ENCODE measurements around the gene RASD2. TPM values are rescaled to one million over a fixed set of nuclear protein-coding genes. Genes with fewer than 3 reads are reported as not detected.

The RASD2 gene
- total RNA-seq, 1 donor from 2014 or later: 0.27 TPM

GRCh38 chr22:35525687-35526332 is 14.8 kb upstream of the RASD2 start:
- H3K4me3 Mint-ChIP-seq (ENCODE audit: unreplicated experiment): no peak overlapping the region
- H3K4me1 Mint-ChIP-seq (ENCODE audit: low read depth): no peaks in the 10 kb centered on the region
- peaks cover 20% of the 10 kb centered on the region for H3K27me3 Mint-ChIP-seq (ENCODE audit: low read depth)
- TF ChIP-seq, protein P1, sequence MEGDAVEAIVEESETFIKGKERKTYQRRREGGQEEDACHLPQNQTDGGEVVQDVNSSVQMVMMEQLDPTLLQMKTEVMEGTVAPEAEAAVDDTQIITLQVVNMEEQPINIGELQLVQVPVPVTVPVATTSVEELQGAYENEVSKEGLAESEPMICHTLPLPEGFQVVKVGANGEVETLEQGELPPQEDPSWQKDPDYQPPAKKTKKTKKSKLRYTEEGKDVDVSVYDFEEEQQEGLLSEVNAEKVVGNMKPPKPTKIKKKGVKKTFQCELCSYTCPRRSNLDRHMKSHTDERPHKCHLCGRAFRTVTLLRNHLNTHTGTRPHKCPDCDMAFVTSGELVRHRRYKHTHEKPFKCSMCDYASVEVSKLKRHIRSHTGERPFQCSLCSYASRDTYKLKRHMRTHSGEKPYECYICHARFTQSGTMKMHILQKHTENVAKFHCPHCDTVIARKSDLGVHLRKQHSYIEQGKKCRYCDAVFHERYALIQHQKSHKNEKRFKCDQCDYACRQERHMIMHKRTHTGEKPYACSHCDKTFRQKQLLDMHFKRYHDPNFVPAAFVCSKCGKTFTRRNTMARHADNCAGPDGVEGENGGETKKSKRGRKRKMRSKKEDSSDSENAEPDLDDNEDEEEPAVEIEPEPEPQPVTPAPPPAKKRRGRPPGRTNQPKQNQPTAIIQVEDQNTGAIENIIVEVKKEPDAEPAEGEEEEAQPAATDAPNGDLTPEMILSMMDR (IDR thresholded peaks at IDR 0.05): no peak
- no peak overlapping the region for H3K27ac Mint-ChIP-seq (ENCODE audit: unreplicated experiment)
- no peak for DNase-seq (ENCODE audit: low spot score)
- peaks cover 4% of the 10 kb centered on the region for H3K9me3 Mint-ChIP-seq (ENCODE audit: low read depth)
- peaks cover 1% of the 10 kb centered on the region for H3K36me3 Mint-ChIP-seq (ENCODE audit: low read depth)

DNA sequence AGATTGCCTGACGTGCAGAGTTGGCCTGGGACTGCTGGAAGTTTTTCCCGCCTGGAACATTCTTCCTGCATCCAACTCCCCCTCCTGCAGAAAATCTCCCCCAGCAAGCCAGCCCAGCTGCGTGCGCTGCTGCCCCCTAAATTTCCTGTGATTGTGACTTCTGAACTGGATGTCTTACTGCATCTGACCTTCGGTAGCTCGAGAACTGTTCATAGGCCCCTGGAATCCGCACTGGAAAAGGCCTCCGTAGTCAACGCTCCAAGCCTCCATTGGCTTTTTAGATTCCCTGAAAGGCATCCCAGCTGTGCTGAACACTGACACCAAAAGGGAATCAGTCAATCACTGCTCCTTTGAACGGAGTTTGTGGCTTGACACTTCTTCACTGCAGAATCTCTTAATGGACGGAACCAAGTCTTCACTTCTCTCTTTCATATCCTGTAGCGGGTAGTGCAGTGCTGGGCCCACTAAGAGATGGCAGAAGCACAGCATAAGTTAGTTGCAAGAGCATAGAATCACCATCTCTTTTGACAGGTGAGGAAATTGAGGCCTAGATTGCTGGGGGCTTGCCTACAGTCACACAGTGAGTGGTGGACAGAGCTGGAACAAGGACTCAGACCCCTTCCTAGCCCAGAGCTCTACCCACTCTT is 14.2 kb upstream of the RASD2 start:
- no peaks in the 10 kb centered on the region for H3K4me1 Mint-ChIP-seq (ENCODE audit: low read depth)
- H3K4me3 Mint-ChIP-seq (ENCODE audit: unreplicated experiment): no peak overlapping the region
- H3K27me3 Mint-ChIP-seq (ENCODE audit: low read depth): peaks cover 17% of the 10 kb centered on the region
- TF ChIP-seq, protein P1 (IDR thresholded peaks at IDR 0.05): no peak
- peaks cover 1% of the 10 kb centered on the region for H3K36me3 Mint-ChIP-seq (ENCODE audit: low read depth)
- no peak overlapping the region for H3K27ac Mint-ChIP-seq (ENCODE audit: unreplicated experiment)
- H3K9me3 Mint-ChIP-seq (ENCODE audit: low read depth): peaks cover 4% of the 10 kb centered on the region
- no peak for DNase-seq (ENCODE audit: low spot score)

DNA sequence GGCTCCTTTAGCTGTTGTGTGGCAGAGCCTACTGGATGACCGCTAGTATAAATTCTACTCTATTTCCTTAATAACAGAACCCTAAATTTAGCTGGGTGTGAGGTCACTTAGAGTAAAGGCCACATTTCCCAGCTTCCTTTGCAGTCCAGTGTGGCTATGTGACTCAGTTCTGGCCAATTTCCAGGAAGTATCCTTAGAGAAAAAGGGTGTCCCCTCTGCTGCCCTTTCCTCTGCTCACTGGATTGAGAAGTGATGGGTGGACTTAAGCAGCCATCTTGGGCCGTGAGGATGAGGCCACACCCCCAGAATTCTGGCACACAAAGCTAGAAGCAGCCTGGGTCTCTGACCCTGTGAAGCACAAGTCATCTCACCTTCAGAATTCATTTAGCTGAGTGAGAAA is 11.7 kb upstream of the RASD2 start:
- H3K4me3 Mint-ChIP-seq (ENCODE audit: unreplicated experiment): no peak overlapping the region
- H3K27ac Mint-ChIP-seq (ENCODE audit: unreplicated experiment): no peak overlapping the region
- H3K36me3 Mint-ChIP-seq (ENCODE audit: low read depth): peaks cover 1% of the 10 kb centered on the region
- no peak for DNase-seq (ENCODE audit: low spot score)
- no peaks in the 10 kb centered on the region for H3K27me3 Mint-ChIP-seq (ENCODE audit: low read depth)
- TF ChIP-seq, protein P1 (IDR thresholded peaks at IDR 0.05): no peak
- H3K9me3 Mint-ChIP-seq (ENCODE audit: low read depth): peaks cover 4% of the 10 kb centered on the region
- H3K4me1 Mint-ChIP-seq (ENCODE audit: low read depth): no peaks in the 10 kb centered on the region

DNA sequence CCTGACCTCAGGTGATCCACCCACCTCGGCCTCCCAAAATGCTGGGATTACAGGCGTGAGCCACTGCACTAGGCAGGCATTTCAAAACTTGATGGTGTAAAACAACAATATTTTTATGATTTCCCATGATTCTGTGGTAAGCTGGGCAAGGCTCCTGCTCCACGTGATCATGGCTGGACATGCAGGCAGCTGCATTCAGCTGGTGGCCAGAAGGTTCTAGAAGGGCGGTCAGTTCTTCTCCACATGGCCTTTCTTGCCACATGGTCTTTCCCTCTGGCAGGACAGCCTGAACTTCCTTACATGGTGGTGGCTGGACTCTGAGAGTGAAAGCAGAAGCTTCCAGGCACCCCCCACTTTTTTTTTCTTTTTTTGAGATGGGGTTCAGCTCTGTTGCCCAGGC is 9.9 kb upstream of the RASD2 start:
- Mint-ChIP-seq H3K4me3 (ENCODE audit: unreplicated experiment) (no peak overlapping the region), H3K36me3 (ENCODE audit: low read depth) (peaks cover 1% of the 10 kb centered on the region), H3K27me3 (ENCODE audit: low read depth) (peaks cover 6% of the 10 kb centered on the region), H3K9me3 (ENCODE audit: low read depth) (peaks cover 4% of the 10 kb centered on the region), H3K4me1 (ENCODE audit: low read depth) (no peaks in the 10 kb centered on the region), H3K27ac (ENCODE audit: unreplicated experiment) (no peak overlapping the region)
- TF ChIP-seq, protein P1 (IDR thresholded peaks at IDR 0.05): no peak
- no peak for DNase-seq (ENCODE audit: low spot score)

GRCh38 chr22:35531202-35531601 is 9.4 kb upstream of the RASD2 start:
- Mint-ChIP-seq H3K4me3 (ENCODE audit: unreplicated experiment) (no peak overlapping the region), H3K36me3 (ENCODE audit: low read depth) (peaks cover 1% of the 10 kb centered on the region), H3K27me3 (ENCODE audit: low read depth) (peaks cover 6% of the 10 kb centered on the region), H3K9me3 (ENCODE audit: low read depth) (peaks cover 4% of the 10 kb centered on the region), H3K4me1 (ENCODE audit: low read depth) (no peaks in the 10 kb centered on the region), H3K27ac (ENCODE audit: unreplicated experiment) (no peak overlapping the region)
- no peak for DNase-seq (ENCODE audit: low spot score)
- TF ChIP-seq, protein P1 (IDR thresholded peaks at IDR 0.05): no peak
